Brain pericyte (primary cell): ENCODE measurements around the gene POLR1D.

ENCODE experiments used
- DNase-seq: peaks from one replicate; pipeline ENCODE4 v3.0.0-alpha.2; 2012; ENCODE audit warnings: low read depth, low spot score

The POLR1D gene, protein sequence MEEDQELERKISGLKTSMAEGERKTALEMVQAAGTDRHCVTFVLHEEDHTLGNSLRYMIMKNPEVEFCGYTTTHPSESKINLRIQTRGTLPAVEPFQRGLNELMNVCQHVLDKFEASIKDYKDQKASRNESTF

DNA sequence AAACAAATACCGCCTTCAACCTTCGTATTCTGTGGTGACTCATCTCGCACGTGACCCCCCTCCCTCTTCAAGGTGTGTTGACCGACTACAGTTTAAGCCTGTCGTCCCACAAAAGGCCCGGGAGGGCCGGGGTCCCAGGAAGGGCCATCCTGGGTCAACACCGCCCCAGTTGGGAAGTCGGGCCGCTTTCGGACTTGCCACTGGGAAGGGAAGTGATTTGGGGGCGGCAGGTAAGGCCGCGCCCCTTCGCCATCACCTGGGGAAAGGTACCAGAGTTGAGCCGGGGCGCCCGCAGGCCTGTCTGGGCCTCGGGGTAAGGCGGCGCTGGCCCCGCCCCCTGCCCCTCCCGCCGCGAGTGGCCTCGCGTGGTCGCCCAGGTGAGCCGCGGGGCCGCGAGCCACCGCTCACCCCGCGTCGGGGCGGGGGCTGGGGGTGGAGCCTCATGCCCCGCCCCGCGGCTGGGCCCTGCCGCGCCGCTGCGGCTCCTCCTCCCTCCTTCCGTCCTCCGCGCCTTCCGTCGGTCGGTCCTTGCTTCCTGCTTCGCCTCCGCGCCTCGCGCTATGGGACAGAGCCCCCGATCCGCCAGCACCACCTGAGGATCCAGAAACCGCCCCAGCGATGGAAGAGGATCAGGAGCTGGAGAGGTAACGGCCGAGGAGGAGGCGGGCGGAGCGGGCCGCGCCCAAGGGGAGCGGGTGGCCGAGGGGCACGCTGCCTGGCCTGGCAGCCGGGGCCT is at the start of gene POLR1D:
Gene POLR1D (plus strand): TSS at position 527 of the 736 bp plus-strand sequence. CDS start 92 bp downstream, at position 619.
- no peak for DNase-seq

DNA sequence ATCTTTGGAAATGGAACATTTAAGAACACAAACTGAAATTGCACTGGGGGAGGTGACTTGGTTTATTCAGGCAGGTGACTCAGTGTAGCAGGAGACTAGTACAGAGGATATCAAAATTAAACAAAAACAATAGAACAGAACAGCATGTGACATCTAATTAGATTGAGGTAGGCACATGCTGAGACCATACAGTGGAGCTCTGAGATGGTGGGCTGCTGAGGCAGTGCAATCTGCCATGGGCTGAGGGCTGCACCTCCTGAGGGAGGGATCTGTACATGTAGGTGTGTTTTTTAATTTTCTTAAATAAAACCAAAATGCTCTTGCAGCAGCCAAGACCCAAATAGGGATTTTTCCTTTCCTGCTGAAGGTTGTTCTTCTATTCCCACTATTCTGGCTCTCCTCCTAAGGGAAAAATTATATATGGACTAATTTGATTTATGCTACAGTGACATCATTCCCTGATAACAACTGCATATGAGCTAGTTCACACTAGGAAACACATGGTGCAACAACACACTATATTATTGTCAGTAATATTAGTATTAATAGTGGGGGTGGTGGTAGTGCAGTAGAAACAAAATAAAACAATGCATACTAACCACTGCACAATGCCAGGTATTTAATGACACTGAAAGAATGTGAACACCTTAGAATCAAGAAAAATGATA is 49.3 kb upstream of the POLR1D start:
- DNase-seq, result no peak

DNA sequence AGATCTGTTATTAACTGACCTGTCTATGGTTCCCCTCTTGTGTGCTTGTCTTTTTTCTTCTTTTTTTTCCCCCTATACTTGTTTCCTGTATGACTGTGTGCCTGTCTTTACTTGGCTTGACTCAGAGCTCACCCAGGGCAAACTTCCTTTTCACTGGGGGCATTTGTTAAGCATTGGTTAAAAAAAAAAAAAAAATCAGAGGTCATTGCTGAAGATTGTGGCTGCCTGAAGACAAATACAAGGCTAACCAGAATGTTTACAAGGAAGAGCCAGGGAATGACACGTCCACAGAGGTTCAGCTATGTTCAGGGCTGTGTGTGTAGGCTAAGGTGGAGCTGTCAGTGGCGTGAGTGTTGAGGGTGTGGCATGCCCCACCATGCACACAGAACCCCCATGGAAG is 48.4 kb upstream of the POLR1D start:
- no peak for DNase-seq

DNA sequence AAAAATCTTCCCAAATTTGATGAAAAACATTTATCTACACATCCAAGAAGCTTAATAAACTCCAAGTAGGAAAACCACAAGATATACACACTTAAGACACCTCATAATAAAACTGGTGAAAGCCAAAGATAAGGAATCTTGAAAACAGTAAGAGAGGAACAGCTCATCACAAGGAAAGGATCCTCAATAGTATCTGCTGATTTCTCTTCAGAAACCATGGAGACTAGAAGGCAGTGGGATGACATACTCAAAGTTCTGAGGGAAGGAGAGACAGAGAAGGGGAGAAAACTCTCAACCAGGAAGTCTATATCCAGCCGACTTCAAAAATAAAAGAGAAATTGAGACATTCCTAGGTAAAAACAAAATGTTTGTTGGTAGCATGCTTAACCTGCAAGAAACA is 47.0 kb upstream of the POLR1D start:
- no peak for DNase-seq

DNA sequence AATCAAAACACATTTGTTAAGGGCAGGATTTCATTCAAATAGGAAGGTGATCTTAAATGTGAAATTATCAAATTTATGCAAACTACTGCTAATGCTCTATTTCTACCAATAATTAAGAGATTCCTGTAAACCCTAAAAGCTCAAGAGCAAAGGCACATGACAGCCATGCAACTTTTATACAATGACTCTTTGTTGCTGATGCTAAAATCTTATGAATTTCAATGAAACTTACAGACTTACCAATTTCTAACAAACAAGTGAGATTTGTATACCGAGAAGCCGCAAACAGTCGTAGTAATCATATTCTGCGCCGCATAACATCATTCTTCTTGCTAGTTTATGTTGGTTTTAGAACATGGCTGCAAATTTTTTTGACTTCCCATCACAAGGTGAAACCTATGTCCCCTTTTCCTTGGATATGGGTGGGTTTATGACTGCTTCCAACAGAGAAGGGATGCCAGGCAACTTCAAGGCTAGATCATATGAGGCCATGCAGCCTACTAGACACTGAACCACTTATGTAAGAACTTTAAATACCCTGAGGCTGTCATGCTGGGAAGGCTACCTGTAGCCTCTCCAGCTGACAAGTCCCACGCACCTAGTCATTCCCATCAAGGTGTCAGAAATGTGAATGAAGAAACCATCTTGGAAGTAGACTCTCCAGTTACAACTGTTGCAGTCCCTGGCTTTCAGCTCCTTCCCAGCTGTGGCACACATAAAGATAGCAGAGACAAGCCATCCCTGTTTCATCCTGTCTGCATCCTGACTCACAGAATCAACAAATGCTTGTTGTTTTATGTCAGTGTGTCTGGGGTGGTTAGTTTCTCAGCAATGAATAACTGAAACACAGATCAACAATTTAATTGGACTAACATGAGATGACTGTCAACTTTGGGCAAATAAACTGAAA is 43.3 kb upstream of the POLR1D start:
- DNase-seq, result peak; percentile 41

DNA sequence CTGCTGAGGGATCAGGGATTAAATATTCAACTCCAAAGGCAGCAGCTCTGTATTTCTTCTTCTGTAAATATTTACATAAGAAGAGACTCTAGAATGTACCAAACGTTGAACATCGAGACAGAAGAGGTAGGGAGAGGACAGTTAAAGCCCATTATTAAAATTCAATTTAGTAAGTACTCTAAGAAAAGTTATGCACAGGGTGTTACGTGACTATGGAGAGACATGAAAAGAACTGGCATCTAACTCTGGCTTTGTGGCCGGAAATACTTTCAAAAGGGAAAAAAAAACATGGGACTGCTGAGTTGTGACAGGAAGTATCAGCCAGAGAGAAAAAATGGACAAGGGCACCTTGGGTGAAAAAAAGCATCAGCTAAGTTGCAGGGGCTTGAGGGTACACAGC is 38.0 kb upstream of the POLR1D start:
- DNase-seq, result no peak

DNA sequence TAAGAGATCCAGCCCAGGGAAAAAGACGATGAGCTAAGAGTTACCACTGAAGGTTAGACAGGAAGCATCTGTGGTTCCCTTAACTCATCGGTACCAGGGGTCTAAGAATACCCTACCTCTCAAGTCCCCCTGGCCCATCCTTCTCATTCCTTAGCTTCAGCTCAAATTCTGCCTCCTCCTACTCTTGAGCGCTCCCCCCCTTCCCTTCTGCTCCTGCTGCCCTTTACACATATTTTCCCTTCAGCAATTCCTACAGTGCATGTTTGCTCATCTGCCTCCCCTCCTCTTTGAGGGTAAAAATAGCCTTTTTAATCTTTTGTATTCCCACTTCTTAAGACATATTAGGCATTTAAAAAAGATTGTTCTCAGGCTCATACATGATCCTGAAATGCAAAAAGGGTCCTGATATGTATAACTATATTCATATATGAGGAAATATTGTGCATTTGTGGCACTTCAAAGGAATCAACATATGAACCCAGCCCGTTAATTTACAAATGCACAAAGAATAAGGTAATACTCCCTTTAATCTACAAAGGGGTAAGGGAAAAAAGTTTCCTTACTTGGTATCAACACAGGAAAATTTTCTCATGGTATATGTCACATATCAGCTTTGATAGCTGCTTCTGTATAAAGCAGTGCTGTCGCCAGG is 34.5 kb upstream of the POLR1D start:
- DNase-seq, result no peak

DNA sequence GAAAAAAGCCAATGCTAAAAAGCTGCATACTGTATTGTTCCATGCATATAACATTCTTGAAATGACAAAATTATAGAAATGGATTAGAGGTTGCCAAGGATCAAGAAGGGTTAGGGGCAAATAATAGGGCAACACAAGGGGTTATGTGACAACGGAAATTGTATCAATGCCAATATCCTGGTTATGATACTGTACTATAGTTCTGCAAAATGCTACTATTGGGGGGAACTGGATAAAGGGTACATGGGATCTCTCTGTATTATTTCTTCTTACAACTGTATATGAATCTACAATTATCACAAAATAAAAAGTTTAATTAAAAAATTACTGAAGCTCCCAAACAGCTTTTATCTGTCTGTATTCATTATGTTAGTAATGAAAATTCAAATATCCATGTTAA is 33.3 kb upstream of the POLR1D start:
- DNase-seq, result no peak

DNA sequence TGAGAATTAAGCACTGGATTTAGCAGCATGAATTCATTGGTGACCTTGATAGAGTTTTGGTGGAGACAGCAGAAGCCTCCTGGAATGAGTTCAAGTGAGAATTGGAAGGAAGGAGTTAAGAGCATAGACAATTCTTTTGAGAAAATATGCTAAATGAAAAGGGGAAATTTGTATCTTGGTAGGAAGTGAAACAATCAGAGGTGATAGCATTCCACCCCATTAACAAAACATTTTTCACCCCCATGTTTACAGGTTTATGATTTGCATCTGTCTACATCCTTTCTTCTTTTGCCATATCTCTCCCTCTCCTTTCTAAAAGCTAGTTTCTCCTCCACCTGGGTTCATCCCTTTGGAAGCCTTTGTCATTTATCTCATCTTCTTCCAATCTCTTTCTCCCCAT is 28.8 kb upstream of the POLR1D start:
- DNase-seq, result no peak

DNA sequence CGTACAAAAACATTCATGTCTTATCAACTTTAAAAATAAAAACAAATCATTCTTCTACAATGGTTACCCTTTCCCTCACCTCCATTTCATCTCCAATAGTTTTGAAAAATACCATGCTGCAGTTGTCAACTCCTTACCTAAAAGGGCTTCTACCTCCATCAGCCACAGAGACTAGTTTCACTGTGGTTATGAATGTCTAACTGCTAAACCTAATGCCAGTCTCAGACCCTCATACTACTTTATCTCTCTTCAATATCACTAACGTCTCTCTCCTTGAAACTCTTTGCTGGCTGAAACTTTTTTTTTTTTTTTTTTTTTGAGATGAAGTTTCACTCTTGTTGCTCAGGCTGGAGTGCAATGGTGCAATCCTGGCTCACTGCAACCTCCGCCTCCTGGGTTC is 28.4 kb upstream of the POLR1D start:
- DNase-seq, result no peak

DNA sequence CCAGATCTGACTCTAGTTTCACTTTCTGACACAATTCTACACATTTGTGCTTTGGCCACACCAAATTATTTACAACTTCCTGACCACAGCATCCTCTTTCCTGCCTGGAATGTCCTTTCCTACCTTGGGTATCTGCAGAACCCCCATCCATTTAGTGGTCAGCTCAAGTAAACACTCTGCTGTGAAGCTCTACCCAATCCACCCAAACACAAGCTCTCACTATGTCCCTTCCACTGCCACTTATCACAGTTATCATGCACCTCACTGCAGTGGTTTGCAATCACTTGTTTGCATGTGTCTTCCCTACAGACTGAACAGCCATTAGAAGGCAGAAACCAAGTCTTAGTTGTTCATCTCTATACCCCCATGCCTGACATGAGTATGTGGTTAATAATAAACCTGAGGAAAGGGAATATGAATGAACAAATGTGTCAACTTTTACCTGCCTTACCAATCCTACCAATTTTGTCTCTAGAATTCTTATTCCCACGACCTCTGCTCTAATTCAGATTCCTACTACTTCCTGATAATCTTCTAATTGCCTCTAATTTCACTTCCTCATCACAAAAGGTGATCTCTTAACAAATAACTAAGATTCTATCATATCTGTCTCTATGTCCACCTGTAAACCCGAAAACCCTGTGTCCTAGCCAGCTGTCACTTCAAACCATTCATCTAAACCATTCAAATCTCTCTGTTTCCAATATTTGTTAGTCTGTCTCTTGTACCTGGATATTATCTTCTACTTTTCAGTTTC is 26.5 kb upstream of the POLR1D start:
- no peak for DNase-seq

DNA sequence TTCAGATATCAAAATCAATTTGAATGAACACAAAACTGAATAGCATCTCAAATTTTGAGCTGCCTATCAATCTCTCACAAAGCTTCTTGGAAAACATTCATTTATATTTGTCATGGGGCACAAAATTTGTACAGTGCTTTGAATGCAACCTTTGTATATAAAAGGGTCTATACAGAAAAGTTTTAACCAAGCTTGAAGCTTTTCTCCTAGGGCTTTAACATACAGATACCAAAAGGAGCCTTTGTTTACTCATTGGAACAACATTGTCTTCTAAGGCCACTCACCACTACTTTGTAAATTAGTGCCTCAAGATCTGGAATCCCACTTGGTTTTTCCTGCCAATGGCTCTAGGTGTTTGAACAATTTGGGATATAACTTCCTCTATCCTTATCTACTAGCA is 22.6 kb upstream of the POLR1D start:
- no peak for DNase-seq

DNA sequence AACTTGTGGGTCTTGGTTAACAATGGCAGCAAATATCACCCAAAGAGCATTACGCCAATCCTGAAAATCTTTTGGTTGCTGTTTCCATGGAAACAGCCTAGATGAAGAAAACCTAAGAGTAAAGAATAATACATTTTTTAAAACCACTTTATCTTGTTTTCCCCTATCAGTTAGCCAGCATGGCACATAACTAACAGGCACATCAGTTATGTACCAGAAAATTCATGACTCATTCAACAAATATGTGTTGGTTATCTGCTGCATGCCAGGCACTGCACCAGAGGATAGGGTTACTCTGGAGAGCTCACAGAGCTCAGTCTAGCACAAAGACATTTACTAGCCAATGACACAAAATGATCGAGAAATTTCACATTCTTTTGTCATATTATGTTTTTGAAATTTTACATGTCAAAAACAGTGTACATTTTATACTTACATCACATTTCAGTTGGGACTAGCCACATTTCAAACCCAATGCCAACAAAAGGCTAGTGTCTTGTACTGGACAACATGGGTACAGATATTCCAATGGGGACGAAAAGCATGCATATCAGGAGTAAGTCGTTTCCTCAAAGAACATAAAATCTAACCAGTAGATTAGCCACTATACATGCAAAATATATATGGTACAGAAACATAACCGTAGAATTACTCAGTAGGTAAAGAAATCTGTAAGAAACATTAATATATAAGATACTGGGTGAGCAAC is 21.7 kb upstream of the POLR1D start:
- no peak for DNase-seq

DNA sequence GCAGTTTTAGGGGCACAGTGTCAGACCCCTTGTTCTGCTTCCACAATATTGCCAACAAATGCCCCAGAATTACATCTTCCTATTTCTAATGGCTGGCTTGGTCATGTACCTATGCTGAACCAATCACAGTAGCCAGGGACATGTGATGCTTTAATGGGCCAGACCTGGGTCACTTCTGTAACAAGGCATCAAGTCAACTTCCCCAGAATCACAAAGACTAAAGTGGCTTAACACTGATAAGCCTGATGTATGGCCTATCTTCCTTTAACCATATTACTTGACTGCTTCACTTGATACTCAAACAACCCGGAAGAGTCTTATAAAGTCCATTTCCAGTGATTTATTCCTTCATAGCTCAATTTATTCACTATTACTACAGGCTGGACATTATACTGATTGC is 21.0 kb upstream of the POLR1D start:
- DNase-seq, result no peak

DNA sequence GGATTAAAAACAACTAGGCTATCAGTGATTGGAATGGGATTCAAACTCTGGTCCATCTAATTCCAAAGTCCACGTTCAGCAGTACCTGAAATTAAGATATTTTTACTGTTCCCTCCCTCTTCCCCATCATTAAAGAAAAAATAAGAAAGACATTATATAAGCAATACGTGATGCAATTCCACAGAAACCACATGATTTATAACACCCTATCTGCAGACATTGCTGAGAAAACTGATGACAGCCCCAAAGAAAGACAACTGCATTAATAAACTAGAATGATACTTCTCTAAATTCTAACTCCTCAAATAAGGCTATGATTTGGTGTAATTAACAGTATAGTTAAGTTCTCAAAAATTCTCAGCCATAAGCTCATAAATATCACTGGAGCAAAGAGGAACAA is 20.5 kb upstream of the POLR1D start:
- no peak for DNase-seq

DNA sequence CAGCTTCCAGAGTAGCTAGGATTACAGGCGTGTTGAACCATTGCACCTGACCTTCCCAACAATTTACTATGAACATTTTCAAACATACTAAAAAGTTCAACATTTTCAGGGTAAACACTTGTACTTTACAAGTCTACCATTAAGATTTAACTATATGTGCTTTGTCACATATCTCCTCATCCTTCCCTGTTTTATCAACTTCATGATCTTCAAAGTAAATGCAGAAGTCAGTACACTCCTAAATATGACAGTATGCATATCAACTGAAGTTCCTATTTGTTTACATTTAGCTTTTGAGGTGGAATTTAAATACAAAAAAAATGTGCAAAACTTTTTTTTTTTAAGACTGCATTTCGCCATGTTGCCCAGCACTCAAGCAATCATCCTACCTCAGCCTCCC is 19.9 kb upstream of the POLR1D start:
- DNase-seq, result no peak

DNA sequence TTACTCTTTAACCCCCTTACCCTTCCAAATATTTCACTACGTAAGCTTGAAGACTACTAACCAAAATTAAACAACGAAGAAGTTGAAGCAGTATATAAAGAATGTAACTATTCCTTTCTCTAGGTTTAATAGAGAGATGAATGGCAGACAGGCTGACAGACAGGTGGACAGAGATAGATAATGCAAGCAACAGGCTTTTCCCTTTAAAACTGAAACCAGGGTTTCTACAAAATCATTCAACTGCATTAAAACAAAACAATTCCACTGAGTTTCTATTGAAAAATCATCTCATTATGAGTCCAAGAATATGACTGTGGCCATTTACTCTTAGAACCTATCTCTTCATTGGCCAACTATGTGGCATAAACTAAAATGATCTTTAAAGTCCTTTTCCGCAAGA is 16.6 kb upstream of the POLR1D start:
- no peak for DNase-seq

DNA sequence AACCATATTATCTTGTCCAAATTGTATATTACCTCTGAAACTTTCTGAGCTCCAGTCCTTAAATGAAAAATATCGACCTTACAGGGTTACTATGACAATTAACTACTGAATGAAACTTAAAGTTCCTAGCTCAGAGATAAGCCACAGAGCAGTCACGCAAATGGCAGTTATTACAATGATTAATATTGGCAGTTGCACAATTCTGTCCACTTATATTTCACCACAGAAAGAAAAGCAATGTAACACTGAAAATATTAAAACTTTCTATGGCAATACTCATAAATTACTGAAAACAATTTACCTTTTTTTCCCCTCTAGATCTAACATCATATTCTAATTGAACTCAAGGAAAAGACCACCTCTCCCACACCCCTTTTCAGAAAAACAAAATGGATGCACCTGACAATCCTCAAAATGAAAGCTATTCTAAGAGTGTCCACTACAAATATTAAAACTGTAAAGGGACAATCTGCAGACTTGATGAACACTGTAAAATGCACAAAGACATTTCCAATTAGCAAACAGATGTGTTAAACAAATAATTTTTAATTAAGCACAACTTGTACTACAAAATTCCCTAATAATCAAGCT is 16.0 kb upstream of the POLR1D start:
- no peak for DNase-seq

DNA sequence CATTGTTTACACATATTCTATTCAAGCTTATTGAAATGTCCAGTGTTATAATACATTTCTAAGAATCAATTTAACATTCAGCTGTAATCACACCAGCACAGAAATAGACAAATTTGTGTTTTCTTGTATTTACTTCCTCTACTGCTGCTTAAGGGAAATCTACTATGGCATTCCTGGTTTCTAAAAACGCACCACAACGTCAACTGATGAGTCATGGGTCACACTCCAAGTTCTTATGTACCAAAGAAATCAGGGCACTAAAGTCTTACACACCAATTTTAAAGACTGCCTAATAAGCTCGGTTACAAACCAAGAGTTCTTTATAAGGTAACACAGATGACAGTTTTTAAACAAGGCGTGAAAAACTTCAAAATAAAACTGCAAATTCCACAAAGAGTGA is 14.6 kb upstream of the POLR1D start:
- peak; percentile 41 for DNase-seq

DNA sequence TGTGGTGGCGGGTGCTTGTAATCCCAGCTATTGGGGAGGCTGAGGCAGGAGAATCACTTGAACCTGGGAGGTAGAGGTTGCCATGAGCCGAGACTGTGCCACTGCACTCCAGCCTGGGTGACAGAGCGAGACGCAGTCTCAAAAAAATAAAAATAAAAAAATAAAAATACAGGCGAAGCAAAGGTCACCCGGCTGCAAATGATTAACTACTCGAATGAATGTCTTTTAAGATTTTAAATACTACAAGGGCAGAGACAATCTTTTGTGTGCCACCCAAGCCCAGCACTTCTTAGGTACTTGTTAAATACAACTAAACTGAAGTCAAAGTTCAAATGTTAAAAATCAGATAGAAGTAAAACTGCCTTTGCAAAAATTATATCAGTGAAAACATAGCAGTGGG is 8.1 kb upstream of the POLR1D start:
- no peak for DNase-seq
